ENCODE data around the gene KRTAP5-4. TPM values are rescaled to one million over a fixed set of nuclear protein-coding genes. Genes with fewer than 3 reads are reported as not detected.

Gene KRTAP5-4
- total RNA-seq, 1 experiment from 2014 or later: not detected

DNA sequence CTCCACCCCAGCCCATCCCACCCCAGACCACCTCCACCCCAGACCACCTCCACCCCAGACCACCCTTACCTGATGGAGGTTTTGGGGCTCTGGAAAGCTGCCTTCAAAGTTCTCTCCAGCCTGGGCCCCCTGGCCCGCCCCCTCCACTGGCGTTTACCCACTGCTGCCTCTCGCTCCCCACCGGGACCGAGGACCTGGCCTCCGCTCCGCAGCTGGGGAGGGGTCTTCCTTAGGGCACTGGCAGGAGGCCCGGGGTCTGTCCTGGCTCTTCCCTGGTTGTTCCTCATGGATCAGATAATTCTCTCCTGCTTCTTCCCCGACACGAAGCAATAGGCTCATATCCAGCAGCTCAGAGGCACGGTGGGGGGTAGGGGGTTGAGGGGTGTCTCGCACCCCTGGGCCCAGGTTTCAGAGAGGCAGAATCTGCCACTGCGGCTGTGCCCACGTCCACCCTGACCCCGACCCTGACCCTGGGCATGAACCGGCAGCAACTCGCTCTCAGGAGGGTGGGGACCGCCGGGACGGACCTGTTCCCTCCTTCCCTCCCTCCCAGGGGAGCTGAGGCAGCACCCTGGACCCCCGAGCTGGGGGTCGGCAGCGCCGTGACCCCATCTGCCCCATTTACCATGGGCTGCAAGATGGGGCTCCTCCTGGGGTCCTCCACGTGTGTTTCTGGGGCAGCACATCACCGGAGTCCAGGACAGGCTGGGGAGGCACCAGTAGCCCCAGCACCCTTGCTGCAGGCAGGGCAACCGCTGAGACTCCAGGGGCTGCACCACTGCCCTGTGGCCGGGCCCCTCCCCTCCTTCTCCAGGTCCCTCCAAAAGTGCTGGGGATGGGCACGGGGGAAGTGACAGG lies 20.6 kb upstream of the KRTAP5-4 start:
- Histone ChIP-seq H3K4me1 (ENCODE audit: control insufficient read depth, insufficient read depth, low read length) (no peaks in the 10 kb centered on the region), H3K36me3 (ENCODE audit: control insufficient read depth, insufficient read depth, low read length) (no peaks in the 10 kb centered on the region), H3K27me3 (ENCODE audit: control insufficient read depth, insufficient read depth, low read length) (no peaks in the 10 kb centered on the region; the same call in 1 of the 2 replicates), H3K27ac (ENCODE audit: low read length) (no peak overlapping the region), H3K9me3 (ENCODE audit: control insufficient read depth, insufficient read depth, low read depth, low read length) (no peaks in the 10 kb centered on the region), H3K4me3 (ENCODE audit: low read depth in 2 of 2, low read length in 2 of 2) (no peak overlapping the region)
- DNase-seq (ENCODE audit: low read depth, low spot score) (no peak), ATAC-seq (no peak)
- intact Hi-C loops (cut with micrococcal nuclease; ENCODE audit: unreplicated experiment) (no loop called here), in situ Hi-C loops (cut with HindIII; ENCODE audit: low pct_unique_long_range_greater_than_20kb, low sequenced_read_pairs) (no loop called here)
- ChIA-PET CTCF (no interaction called here), POLR2A (no interaction called here)
- BruUV-seq (replicated peaks): no TSS peak
- TF ChIP-seq SIN3A (IDR thresholded peaks at IDR 0.05; ENCODE audit: borderline replicate concordance, insufficient read depth, low read depth, low read length): no peak
- no peak for TF ChIP-seq POLR2AphosphoS5 (IDR thresholded peaks at IDR 0.05; ENCODE audit: low read depth, low read length)
- no peak for TF ChIP-seq TCF7L2 (IDR thresholded peaks at IDR 0.05; ENCODE audit: low read depth, low read length)
- TF ChIP-seq REST (IDR thresholded peaks at IDR 0.05; ENCODE audit: insufficient read depth in 1 of 2, low read depth in 2 of 2, low read length in 1 of 2): no peak
- TF ChIP-seq, protein P1, sequence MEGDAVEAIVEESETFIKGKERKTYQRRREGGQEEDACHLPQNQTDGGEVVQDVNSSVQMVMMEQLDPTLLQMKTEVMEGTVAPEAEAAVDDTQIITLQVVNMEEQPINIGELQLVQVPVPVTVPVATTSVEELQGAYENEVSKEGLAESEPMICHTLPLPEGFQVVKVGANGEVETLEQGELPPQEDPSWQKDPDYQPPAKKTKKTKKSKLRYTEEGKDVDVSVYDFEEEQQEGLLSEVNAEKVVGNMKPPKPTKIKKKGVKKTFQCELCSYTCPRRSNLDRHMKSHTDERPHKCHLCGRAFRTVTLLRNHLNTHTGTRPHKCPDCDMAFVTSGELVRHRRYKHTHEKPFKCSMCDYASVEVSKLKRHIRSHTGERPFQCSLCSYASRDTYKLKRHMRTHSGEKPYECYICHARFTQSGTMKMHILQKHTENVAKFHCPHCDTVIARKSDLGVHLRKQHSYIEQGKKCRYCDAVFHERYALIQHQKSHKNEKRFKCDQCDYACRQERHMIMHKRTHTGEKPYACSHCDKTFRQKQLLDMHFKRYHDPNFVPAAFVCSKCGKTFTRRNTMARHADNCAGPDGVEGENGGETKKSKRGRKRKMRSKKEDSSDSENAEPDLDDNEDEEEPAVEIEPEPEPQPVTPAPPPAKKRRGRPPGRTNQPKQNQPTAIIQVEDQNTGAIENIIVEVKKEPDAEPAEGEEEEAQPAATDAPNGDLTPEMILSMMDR (IDR thresholded peaks at IDR 0.05): no peak

GRCh38 chr11:1641096-1641495 lies 19.2 kb upstream of the KRTAP5-4 start:
- ATAC-seq: no peak
- intact Hi-C loops (cut with micrococcal nuclease; ENCODE audit: unreplicated experiment): no loop called here
- no peak for TF ChIP-seq TCF7L2 (IDR thresholded peaks at IDR 0.05; ENCODE audit: low read depth, low read length)
- TF ChIP-seq SIN3A (IDR thresholded peaks at IDR 0.05; ENCODE audit: borderline replicate concordance, insufficient read depth, low read depth, low read length): no peak
- TF ChIP-seq, protein P1 (IDR thresholded peaks at IDR 0.05): no peak
- Histone ChIP-seq H3K27ac (ENCODE audit: low read length) (no peak overlapping the region), H3K4me3 (ENCODE audit: low read depth in 2 of 2, low read length in 2 of 2) (no peak overlapping the region), H3K27me3 (ENCODE audit: control insufficient read depth, insufficient read depth, low read length) (peaks cover under 1% of the 10 kb centered on the region), H3K36me3 (ENCODE audit: control insufficient read depth, insufficient read depth, low read length) (no peaks in the 10 kb centered on the region), H3K9me3 (ENCODE audit: control insufficient read depth, insufficient read depth, low read depth, low read length) (no peaks in the 10 kb centered on the region), H3K4me1 (ENCODE audit: control insufficient read depth, insufficient read depth, low read length) (no peaks in the 10 kb centered on the region)
- no TSS peak for BruUV-seq (replicated peaks)
- ChIA-PET POLR2A (no interaction called here), CTCF (interaction anchor here (0.6 to 1.4 kb wide), 6 partner anchors 9 to 192 kb away, joined by 3 to 8 read pairs (median 5); partner anchors contain the start of gene KRTAP5-3)
- DNase-seq (ENCODE audit: low read depth, low spot score): no peak
- in situ Hi-C loops (cut with HindIII; ENCODE audit: low pct_unique_long_range_greater_than_20kb, low sequenced_read_pairs): no loop called here
